ENCODE measurements around the gene ATAD3C.
"Not testable (repeated sequence)": the region's sequence is repeated elsewhere in the genome, so short reads cannot be mapped to it uniquely, and the experiment has no call there.

Gene ATAD3C

GRCh38 chr1:1449099-1449739 lies at the start of gene ATAD3C:
Gene ATAD3C, plus strand, starts transcription at chr1:1449689. Its CDS starts 995 bp downstream, at chr1:1450684.
- no peak for DNase-seq (ENCODE audit: low read depth in 2 of 2)

- DNase-seq (ENCODE audit: low read depth in 2 of 2), result no peak
Observed at GRCh38 chr1:1399872-1400575, 49.5 kb upstream of the ATAD3C start.

- DNase-seq (ENCODE audit: low read depth in 2 of 2), result no peak
Observed at GRCh38 chr1:1400576-1401456, 48.7 kb upstream of the ATAD3C start.

GRCh38 chr1:1401457-1402010 lies 48.0 kb upstream of the ATAD3C start:
- DNase-seq (ENCODE audit: low read depth in 2 of 2), result no peak

- DNase-seq (ENCODE audit: low read depth in 2 of 2), result no peak
Observed at GRCh38 chr1:1402072-1402900, 47.2 kb upstream of the ATAD3C start.

GRCh38 chr1:1402901-1403392 lies 46.5 kb upstream of the ATAD3C start:
- DNase-seq (ENCODE audit: low read depth in 2 of 2), result not testable (repeated sequence)

GRCh38 chr1:1403653-1404052 lies 45.8 kb upstream of the ATAD3C start:
- DNase-seq (ENCODE audit: low read depth in 2 of 2), result no peak

GRCh38 chr1:1406101-1406820 lies 43.2 kb upstream of the ATAD3C start:
- no peak for DNase-seq (ENCODE audit: low read depth in 2 of 2)

- DNase-seq (ENCODE audit: low read depth in 2 of 2), result peak; percentile 93
Observed at GRCh38 chr1:1406821-1407635, 42.5 kb upstream of the ATAD3C start, which contains the start of gene MRPL20. Gene MRPL20, minus strand, starts transcription at chr1:1407293. Its CDS starts 76 bp downstream, at chr1:1407217.

GRCh38 chr1:1407636-1408318 lies 41.7 kb upstream of the ATAD3C start:
- DNase-seq (ENCODE audit: low read depth in 2 of 2), result no peak

GRCh38 chr1:1410238-1410637 lies 39.3 kb upstream of the ATAD3C start:
- not testable (repeated sequence) for DNase-seq (ENCODE audit: low read depth in 2 of 2)

GRCh38 chr1:1411626-1412025 lies 37.9 kb upstream of the ATAD3C start:
- no peak for DNase-seq (ENCODE audit: low read depth in 2 of 2)

GRCh38 chr1:1412311-1412902 lies 37.1 kb upstream of the ATAD3C start:
- DNase-seq (ENCODE audit: low read depth in 2 of 2), result not testable (repeated sequence)

- no peak for DNase-seq (ENCODE audit: low read depth in 2 of 2)
Observed at GRCh38 chr1:1415751-1416150, 33.7 kb upstream of the ATAD3C start.

- DNase-seq (ENCODE audit: low read depth in 2 of 2), result not testable (repeated sequence)
Observed at GRCh38 chr1:1417396-1417795, 32.1 kb upstream of the ATAD3C start.

- not testable (repeated sequence) for DNase-seq (ENCODE audit: low read depth in 2 of 2)
Observed at GRCh38 chr1:1417825-1418463, 31.5 kb upstream of the ATAD3C start.

- no peak for DNase-seq (ENCODE audit: low read depth in 2 of 2)
Observed at GRCh38 chr1:1418464-1419362, 30.8 kb upstream of the ATAD3C start.

Data from stimulated activated CD8-positive, alpha-beta memory T cell treated with anti-CD3 and anti-CD28 coated beads, Interleukin-7, amount 100 ng/mL, for 1 hour (primary cell).